ENCODE data around the gene CLMP.
"Not testable (repeated sequence)": the region's sequence is repeated elsewhere in the genome, so short reads cannot be mapped to it uniquely, and the experiment has no call there.

CLMP gene

DNA sequence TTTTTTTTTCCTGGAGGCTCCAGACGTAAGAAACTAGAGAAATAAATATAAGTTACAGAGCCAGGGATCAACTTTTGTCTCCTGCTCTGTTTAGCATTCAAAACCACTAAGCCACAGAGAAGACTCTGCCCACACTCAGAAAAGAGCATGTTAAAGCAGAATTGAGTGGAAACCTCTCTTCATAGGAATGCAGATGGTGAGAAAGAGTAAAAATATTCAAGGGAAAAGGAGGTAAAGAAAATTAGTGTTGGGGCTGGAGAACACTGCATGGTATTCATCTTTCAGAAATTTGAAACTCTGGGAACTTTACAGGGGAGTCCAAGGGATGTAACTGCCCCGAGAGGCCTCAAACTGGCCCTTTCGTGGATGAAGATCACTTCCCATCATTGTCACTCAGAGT, 65.1 kb downstream of the CLMP start:
- DNase-seq = no peak

DNA sequence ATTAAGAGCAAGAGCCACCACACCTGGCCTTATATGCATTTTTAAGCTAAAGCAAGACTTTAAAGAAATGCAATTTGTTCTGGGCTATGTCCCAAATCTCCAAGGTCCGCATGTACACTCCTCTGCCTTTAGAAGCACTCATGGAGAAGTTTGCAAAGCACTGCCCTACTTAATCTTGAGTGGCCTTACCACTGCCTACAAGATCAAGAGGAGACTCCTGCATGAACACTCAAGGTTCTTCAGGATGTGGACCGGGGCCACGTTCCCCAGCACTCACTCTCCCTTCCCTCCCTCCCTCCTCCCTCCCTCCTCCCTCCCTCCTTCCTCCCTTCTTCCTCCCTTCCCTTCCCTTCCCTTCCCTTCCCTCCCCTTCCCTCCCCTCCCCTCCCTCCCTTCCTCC, 69.9 kb downstream of the CLMP start:
- no peak for DNase-seq

DNA sequence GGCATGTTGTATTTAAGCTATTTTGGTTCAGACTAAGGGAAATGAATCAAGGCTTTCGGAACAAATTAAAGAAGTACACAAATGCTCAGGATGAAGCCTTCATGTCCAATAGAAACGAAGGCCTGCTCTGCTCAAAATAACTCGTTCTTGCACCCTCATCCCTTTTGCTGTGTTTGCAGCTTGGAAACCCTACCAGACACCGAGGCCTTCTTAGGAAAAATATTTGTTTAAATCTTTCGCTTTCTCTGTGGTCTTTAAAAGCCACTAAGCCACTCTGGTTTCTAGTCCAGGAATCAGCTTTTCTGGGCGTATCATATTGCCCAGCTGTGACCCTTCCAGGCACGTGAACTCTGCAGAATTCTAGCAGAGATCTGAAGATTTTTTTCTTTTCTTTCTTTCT, 72.2 kb downstream of the CLMP start:
- DNase-seq = no peak

DNA sequence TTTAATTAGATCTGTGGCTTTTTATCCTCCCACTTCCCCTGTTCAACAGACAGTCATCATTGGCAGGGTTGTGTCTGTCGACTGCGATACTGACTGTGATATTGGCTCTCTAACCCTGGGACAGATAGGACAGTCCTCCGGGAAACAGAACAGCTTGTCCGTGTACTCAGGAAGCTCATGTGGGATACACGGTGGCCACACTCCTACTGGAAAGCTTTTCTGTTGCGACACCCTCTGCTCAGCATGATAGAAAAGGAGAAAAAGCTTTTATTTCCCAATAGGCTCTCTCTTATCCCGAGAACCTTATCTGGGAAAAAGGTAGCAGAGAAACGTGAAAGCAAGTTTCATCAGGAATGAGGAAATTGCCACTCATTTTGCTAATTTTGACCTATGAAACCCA, 72.7 kb downstream of the CLMP start:
- DNase-seq = peak; percentile 30 to 76

DNA sequence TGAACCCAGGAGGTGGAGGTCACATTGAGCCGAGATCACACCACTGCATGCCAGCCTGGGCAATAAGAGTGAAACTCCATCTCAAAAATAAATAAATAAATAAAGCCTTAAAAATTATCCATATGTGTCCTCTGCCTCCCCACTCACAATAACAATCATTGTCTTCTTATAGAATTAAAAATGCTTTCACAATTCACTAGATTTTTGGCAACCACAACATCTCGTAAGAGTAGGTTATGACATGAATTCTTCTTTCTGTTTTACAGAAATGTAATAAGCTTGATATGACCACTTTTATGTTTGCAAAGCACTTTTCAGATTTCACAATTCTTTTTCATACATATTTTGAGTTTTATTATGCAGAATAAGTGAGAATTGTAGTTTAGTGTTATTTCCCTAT, 78.6 kb downstream of the CLMP start:
- no peak for DNase-seq

DNA sequence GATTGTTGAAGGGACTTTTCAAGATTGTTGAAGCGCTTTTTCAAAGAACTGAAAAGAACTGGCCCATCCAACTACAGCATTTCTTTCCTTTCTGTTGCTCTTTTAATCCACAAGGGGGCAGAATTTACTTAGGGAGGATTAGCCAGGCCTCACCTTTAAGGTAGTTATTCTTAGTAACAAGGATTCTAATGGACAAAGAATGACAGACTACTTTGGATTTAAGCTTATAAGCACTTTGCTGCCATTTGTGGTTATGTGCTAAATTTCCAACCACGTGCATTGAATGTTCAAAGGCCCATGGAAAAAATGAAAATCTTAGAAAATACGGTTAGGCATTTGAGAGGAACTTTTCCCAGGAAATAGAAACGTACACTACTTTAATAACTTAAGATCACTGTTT, 83.6 kb downstream of the CLMP start:
- peak in 1 of 2 experiments; percentile 28 for DNase-seq

DNA sequence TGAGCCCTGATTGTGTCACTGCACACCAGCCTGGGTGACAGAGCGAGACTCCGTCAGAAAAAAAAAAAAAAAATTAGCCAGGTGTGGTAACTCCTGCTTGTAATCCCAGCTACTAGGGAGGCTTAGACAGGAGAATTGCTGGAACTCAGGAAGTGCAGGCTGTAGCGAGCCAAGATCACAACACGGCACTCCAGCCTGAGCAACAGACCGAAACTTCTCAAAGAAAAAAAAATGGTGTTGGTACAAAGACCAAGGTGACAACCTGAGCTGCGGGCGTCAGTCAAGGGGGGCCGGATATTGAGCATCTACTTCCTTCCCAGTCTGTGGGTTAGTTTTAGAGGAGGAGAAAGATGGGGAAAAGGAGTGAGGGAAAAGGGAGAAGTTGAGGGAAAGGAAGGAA, 84.7 kb downstream of the CLMP start:
- DNase-seq = no peak

DNA sequence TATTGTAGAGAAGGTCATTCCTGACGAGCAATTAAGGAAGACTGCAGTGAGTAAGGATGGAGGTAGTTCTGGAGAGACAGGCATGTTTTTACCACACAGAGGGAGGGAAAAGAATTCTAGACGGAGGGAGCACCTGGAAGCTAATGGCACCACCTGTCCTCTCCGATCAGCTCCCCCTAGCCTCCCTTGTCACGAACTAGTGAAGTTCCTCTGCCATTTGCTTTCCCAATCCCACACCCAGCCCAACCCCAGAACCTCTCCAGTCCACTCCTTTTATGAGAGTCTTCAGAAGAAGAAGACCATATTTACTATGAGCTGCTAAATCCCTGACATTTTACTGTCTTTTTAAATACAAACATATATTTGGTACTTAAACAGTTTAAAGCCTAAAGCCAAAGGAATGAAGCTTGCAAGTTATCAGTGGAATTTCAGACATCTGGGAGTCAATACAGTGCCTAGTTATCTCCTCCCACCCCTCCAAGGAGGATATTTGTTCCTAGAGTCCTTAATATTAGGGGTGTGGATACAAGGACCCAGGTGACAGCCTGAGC, 87.0 kb downstream of the CLMP start:
- no peak for DNase-seq

DNA sequence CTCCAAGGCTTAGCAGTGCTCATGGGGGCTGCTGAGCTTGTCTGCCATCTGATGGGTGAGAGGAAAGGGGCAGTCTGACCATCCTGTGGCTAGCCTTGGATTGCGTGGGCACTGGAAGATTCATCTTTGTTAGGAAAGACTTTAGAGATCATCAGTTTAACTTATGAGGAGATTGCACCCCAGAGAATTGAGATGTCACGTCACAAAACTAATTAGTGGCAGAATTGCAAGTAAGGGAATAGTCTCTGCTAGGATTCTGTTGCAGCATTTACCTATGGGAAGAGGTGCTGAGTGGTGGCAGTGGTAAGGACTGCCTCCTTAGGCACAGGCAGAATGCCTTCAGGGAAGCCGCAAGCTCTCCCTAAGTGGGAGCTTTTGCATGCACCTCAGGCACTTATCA, 90.4 kb downstream of the CLMP start:
- DNase-seq = no peak

DNA sequence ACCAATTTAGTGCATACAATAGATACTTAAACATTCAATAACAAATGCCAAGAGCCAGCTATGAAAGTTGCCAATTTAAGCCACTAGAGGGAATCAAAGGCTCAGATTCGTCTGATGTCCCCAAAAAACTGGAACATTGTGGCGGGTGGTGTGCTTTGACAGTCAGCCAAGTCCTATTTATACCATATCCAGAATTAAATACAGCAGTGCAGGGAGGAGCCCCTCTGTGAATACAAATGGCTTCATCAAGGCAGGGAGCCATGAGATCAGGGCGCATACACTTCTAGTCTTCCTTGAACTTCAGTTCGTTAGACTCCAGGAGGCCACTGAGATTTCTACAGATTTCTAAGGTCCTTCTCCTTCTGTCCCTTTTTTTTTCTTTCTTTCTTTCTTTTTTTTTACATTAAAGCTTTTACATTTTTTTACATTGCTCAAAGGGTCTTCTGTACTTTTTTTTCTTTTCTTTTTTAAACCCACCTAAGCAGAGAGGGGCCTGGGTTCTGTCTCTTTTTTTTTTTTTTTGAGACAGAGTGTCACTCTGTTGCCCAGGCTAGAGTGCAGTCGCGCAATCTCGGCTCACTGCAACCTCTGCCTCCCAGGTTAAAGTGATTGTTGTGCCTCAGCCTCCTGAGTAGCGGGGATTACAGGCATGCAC, 91.6 kb downstream of the CLMP start:
- DNase-seq = peak; percentile 88 to 96

DNA sequence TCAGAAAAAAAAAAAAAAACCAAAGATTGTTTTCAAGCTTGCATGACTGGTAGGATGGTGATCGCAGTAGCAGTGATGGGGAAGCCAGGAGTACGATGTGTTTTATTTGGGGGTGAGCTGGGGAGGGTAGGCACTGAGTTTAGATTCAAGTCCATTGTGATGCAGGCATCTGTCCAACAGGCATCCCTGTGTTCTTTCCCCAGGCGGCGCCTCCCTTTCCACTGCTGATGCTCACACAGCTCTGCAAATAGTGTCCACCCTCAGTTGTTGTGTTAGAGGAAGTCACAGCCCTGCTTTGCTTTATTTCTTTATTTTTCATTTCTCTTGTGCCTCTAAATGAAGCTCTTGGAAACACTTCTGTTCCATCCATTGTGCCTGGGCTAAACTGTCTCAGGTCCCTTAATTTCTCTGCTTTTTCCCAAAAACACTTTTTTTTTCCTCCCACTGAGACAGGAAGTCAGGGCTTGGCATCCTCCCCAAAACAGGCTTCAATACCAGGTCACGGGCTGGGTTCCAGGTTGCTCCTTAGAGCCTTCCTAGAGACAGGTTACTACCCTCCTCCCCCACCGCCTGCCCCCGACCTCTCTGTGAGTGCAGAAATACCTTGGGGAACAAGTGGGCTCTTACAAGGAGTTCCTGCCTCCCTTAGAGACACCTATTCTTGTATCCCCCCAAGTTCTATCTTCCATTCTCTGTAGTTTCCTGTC, 94.5 kb downstream of the CLMP start:
- peak in 1 of 2 experiments; percentile 35 for DNase-seq

DNA sequence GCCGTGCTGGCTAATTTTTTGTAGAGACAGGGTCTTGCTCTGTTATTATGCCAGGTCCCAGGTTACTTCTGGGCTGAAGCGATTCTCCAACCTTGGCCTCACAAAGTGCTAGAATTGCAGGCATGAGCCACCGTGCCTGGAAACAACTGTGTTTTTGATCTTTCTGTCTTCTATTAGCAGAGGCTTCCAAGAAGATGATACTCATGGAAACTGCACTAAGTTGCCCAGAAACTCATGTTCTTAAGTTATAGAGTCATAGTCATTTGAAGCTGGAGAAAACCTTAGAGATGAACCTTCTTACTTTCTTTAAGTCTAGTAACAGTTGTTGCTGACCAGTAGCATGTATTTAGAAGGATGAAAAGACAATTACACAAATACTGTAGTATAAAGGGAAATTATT, 96.1 kb downstream of the CLMP start:
- DNase-seq = no peak

DNA sequence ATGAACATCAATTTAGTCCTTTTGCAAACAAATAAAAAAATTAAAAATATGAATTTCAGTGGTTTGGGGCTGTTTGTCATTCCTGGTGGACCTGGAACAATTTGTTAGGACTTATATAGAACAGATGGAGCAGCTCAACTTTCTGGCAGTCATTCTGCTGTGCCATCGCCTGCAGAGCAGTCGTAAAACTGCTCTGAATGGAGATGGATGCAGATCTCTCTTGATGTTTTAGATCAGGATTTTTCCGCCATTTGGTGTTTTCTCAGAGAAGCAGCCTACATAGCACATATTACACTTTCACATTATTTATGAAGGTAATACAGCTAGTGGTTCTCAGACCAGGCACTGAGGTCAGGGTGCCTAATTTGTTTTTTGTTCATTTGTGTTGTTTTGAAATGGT, 101.3 kb downstream of the CLMP start:
- DNase-seq = peak; percentile 50 to 79

DNA sequence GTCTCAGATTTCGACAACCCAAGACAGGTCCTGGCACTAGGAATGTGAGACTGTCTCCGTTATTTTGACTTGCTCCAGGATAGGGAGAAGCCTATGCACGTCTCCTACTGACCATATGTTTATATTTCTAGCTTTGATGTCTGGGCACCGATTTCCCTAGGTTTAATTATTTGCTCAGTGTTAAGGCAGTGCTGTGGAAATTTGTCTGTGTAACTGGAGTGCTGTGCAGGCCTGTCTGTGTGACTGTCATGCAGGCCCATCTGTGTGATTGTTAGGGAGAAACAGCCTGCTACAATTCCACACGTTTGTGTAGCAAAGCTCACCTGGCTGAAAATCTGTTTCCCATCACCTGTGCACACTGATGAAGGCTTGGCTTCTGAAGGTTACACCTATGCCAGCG, 103.5 kb downstream of the CLMP start:
- no peak for DNase-seq

DNA sequence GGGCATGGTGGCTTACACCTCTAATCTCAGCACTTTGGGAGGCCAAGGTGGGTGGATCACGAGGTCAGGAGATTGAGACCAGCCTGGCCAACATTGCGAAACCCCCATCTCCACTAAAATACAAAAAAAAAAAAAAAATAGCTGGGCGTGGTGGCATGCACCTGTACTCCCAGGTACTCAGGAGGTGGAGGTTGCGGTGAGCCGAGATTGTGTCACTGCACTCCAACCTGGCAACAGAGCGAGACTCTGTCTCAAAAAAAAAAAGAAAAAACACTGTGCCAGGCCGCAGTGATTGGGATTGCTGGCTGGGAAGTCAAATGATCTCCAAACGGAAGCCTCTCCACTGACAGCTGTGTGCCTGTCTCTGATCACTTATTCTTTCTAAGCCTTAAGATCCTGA, 104.9 kb downstream of the CLMP start:
- DNase-seq = not testable (repeated sequence)

DNA sequence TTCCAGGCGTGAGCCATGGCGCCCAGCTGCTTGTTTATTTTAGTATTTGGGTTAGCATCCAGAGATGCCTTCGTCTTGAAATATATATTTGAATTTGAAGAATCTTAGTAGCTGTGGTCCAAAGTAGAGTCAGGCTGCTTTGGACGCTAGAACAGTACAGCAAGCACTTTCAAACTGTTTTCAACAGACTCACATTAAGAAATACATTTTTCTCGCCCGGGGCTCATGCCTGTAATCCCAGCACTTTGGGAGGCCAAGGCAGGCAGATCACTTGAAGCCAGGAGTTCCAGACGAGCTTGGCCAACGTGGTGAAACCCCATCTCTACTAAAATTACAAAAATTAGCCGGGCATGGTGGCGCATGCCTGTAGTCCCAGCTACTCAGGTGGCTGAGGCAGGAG, 106.2 kb downstream of the CLMP start:
- not testable (repeated sequence) for DNase-seq

DNA sequence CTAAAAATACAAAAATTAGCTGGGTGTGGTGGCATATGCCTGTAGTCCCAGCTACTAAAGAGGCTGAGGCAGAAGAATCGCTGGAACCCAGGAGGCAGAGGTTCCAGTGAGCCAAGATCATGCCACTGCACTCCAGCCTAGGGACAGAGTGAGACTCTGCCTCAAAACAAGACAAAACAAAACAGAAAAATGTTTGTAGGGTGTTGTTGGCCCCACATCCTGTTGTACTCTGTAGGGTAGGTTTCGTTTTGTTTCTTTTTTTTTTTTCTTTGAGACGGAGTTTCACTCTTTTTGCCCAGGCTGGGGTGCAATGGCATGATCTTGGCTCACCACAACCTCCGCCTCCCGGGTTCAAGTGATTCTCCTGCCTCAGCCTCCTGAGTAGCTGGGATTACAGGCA, 107.4 kb downstream of the CLMP start:
- DNase-seq = not testable (repeated sequence)

DNA sequence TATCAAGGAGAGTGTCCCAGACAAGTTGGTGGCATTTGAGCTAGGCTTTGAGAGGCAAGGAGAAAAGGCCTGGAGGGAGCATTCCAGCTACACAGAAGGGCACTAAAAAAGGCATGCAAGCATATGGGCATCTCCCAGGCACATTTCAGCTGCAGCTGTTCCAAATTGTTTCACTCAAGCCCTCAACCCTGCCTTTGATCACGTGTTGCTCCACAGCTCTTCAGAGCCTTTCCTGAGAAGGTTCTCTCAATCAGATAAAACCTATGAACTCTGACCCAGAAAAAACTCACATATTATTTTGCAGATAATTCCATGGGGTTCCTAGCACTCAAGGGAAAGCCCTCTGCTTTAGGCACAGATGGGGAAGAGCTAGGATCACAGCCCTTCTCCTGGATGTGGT, 108.7 kb downstream of the CLMP start:
- peak; percentile 61 to 71 for DNase-seq

DNA sequence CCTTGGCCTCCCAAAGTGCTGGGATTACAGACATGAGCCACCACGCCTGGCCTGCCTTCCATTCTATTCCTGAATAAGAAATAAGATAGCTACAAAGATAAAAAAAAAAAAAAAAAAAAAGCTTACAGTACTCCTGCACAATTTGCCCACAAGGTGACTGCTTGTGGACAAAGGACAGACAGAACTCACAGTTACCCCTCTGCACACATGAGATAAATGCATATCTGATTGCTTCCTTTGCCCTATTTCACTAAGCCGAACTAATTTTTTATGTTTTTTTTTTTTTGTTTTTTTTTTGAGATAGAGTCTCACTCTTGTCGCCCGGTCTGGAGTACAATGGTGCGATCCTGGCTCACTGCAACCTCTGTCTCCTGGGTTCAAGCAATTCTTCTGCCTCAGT, 109.6 kb downstream of the CLMP start:
- no peak for DNase-seq

DNA sequence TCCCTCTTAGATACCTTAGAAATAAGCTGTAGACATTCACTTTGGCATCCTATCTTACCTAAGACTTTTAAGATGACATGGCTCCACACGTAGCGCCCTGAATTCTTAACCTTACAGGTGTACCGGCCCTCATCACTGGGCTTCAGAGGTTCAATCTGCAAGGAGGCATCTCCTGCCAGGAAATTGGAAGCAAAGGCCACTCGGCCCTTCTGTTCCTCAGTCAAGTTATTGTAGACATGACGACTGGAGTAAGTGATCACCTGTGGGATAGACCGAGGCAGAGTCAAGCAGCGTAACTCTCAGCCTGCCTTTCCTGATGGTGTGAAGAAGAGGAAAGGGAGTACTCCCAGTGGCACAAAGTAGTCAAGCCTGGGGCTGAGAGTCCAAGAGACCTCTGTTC, 110.6 kb downstream of the CLMP start:
- no peak for DNase-seq

DNA sequence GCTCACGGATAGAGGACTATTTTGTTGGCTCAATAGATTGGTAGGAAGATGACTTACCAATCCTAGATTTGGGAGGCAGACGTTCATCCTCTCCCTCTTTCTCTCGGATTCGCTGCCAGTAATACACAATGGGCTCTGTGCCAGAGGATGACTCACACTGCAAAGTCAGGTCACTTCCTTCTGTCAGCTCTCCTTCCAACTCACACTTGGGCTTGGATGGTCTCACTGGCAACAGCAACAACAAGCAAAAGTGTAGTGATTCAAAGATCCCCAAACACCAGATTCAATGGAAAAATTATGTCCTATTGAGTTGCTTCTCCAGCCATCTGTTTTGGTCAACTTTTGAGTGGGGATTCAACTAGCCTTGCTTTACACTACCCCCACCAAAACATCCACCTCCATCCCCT, 111.4 kb downstream of the CLMP start:
- peak; percentile 95 to 97 for DNase-seq

DNA sequence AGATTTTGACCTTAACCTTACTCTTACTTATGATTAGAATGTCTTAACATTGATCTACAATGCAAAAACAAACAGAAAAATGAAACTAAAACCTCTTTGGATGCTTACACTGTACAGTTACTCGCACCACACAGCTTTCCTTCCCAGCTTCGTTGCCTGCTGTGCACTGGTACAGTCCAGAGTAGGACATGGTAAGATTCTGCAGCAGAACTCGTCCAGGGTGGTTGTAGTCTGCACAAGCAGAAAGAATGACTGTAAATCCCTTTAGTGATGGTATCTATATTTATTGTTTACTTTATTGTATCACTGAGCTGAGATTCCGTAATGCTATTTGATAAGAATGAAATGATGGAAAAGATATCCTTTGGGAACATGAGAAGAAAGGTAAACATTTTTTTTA, 112.1 kb downstream of the CLMP start:
- DNase-seq = no peak

DNA sequence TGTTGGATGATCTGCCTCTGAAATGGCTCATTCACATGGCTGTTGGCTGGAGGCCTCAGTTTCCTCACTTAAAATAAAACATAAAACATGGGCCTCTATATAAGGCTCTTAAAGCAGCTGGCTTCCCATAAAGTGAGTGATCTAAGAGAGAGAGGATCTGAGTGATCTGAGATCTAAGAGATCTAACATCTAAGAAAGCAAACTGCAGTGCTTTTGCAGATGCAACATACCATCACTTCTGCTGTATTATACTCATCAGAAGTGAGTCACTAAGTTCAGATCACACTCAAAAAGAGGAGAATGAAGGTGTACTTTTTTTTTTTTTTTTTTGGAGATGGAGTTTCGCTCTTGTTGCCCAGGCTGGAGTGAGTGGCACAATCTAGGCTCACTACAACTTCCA, 115.0 kb downstream of the CLMP start:
- DNase-seq = no peak

DNA sequence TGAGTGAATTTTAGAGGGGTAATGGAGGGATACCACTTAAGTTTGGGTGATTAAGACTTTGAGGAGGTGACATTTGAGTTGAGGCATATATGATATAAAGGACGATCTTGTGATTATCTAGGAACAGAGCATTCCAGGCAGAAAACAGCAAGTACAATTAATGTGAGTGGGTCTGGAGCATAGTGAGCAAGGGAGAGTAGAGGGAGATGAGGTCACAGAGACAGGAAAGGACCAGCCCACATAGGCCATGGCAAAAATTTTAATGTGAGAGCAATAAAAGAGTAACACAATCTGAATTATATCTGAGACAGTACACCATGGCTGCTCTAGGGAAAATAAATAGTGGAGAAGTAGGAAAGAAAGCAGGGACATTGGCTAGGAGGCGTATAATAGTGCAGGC, 118.6 kb downstream of the CLMP start:
- DNase-seq = no peak

Measured in cerebellar nuclear complex (tissue), 1 donor.